GM21825 (cell line): Measurements from ENCODE around the gene NFIB.

Source experiments
- ATAC-seq: cut with Tn5 transposase; IDR thresholded peaks from one replicate; pipeline ENCODE4 v1.9.1; 2021; ENCODE audit warnings: mild to moderate bottlenecking, moderate library complexity; ENCODE audit not compliant: unreplicated experiment

The NFIB gene

GRCh38 chr9:14052359-14052758, 261.6 kb downstream of the NFIB start:
- no peak for ATAC-seq

GRCh38 chr9:14051419-14051818, 262.5 kb downstream of the NFIB start:
- ATAC-seq, result no peak

GRCh38 chr9:14043483-14043882, 270.5 kb downstream of the NFIB start:
- ATAC-seq, result no peak

GRCh38 chr9:14037331-14037730, 276.6 kb downstream of the NFIB start:
- ATAC-seq, result no peak

GRCh38 chr9:14033067-14033466, 280.9 kb downstream of the NFIB start:
- ATAC-seq, result no peak
